ENCODE results near the gene JADE1.

Gene JADE1

GRCh38 chr4:128787509-128788311 lies 21.8 kb upstream of the JADE1 start:
- no peaks in the 10 kb centered on the region for H3K4me1 ChIP-seq (ENCODE audit: control insufficient read depth, insufficient read depth, low read length)
- H3K4me3 ChIP-seq (ENCODE audit: low read depth, low read length): no peak overlapping the region

GRCh38 chr4:128793859-128794672 lies 15.4 kb upstream of the JADE1 start:
- no peaks in the 10 kb centered on the region for H3K9me3 ChIP-seq (ENCODE audit: control insufficient read depth, insufficient read depth, low read length)
- H3K4me3 ChIP-seq (ENCODE audit: low read depth, low read length): no peak overlapping the region
- no peaks in the 10 kb centered on the region for H3K27me3 ChIP-seq (ENCODE audit: control insufficient read depth, insufficient read depth, low read length)
- no peaks in the 10 kb centered on the region for H3K4me1 ChIP-seq (ENCODE audit: control insufficient read depth, insufficient read depth, low read length)
- H3K36me3 ChIP-seq (ENCODE audit: control insufficient read depth, insufficient read depth, low read length): no peaks in the 10 kb centered on the region
- H3K9ac ChIP-seq (ENCODE audit: low read depth, low read length): no peak overlapping the region

More at GRCh38 chr4:128787509-128788311, 21.8 kb upstream of the JADE1 start:
- no peak overlapping the region for H3K9ac ChIP-seq (ENCODE audit: low read depth, low read length)
- no peaks in the 10 kb centered on the region for H3K36me3 ChIP-seq (ENCODE audit: control insufficient read depth, insufficient read depth, low read length)
- no peaks in the 10 kb centered on the region for H3K9me3 ChIP-seq (ENCODE audit: control insufficient read depth, insufficient read depth, low read length)
- no peaks in the 10 kb centered on the region for H3K27me3 ChIP-seq (ENCODE audit: control insufficient read depth, insufficient read depth, low read length)

- Histone ChIP-seq H3K9me3 (ENCODE audit: control insufficient read depth, insufficient read depth, low read length) (no peaks in the 10 kb centered on the region), H3K9ac (ENCODE audit: low read depth, low read length) (no peak overlapping the region), H3K36me3 (ENCODE audit: control insufficient read depth, insufficient read depth, low read length) (no peaks in the 10 kb centered on the region), H3K4me3 (ENCODE audit: low read depth, low read length) (no peak overlapping the region), H3K4me1 (ENCODE audit: control insufficient read depth, insufficient read depth, low read length) (peaks cover 16% of the 10 kb centered on the region), H3K27me3 (ENCODE audit: control insufficient read depth, insufficient read depth, low read length) (no peaks in the 10 kb centered on the region)
These were observed 12.6 kb upstream of the JADE1 start for GRCh38 chr4:128796934-128797333.

GRCh38 chr4:128800284-128800683 lies 9.2 kb upstream of the JADE1 start:
- Histone ChIP-seq H3K9me3 (ENCODE audit: control insufficient read depth, insufficient read depth, low read length) (no peaks in the 10 kb centered on the region), H3K4me1 (ENCODE audit: control insufficient read depth, insufficient read depth, low read length) (peaks cover 39% of the 10 kb centered on the region), H3K4me3 (ENCODE audit: low read depth, low read length) (no peak overlapping the region), H3K27me3 (ENCODE audit: control insufficient read depth, insufficient read depth, low read length) (no peaks in the 10 kb centered on the region), H3K9ac (ENCODE audit: low read depth, low read length) (no peak overlapping the region), H3K36me3 (ENCODE audit: control insufficient read depth, insufficient read depth, low read length) (no peaks in the 10 kb centered on the region)

- H3K27me3 ChIP-seq (ENCODE audit: control insufficient read depth, insufficient read depth, low read length): no peaks in the 10 kb centered on the region
- H3K9ac ChIP-seq (ENCODE audit: low read depth, low read length): no peak overlapping the region
- H3K9me3 ChIP-seq (ENCODE audit: control insufficient read depth, insufficient read depth, low read length): no peaks in the 10 kb centered on the region
- H3K4me1 ChIP-seq (ENCODE audit: control insufficient read depth, insufficient read depth, low read length): peaks cover 39% of the 10 kb centered on the region
- H3K36me3 ChIP-seq (ENCODE audit: control insufficient read depth, insufficient read depth, low read length): no peaks in the 10 kb centered on the region
- no peak overlapping the region for H3K4me3 ChIP-seq (ENCODE audit: low read depth, low read length)
These were observed 8.7 kb upstream of the JADE1 start for GRCh38 chr4:128800701-128801284.

- H3K36me3 ChIP-seq (ENCODE audit: control insufficient read depth, insufficient read depth, low read length): no peaks in the 10 kb centered on the region
- H3K9me3 ChIP-seq (ENCODE audit: control insufficient read depth, insufficient read depth, low read length): no peaks in the 10 kb centered on the region
- H3K4me1 ChIP-seq (ENCODE audit: control insufficient read depth, insufficient read depth, low read length): peaks cover 39% of the 10 kb centered on the region
- H3K9ac ChIP-seq (ENCODE audit: low read depth, low read length): peak overlapping the region; percentile 56
- no peak overlapping the region for H3K4me3 ChIP-seq (ENCODE audit: low read depth, low read length)
- no peaks in the 10 kb centered on the region for H3K27me3 ChIP-seq (ENCODE audit: control insufficient read depth, insufficient read depth, low read length)
These were observed 6.5 kb upstream of the JADE1 start for GRCh38 chr4:128802680-128803628.

GRCh38 chr4:128803783-128804182 lies 5.7 kb upstream of the JADE1 start:
- H3K9me3 ChIP-seq (ENCODE audit: control insufficient read depth, insufficient read depth, low read length): no peaks in the 10 kb centered on the region
- H3K4me1 ChIP-seq (ENCODE audit: control insufficient read depth, insufficient read depth, low read length): peaks cover 39% of the 10 kb centered on the region

GRCh38 chr4:128810331-128810870 lies 901 bp downstream of the JADE1 start:
- peaks cover 9% of the 10 kb centered on the region for H3K4me1 ChIP-seq (ENCODE audit: control insufficient read depth, insufficient read depth, low read length)
- peak overlapping the region; percentile 93 for H3K9ac ChIP-seq (ENCODE audit: low read depth, low read length)
- H3K4me3 ChIP-seq (ENCODE audit: low read depth, low read length): peak overlapping the region; percentile 91
- no peaks in the 10 kb centered on the region for H3K27me3 ChIP-seq (ENCODE audit: control insufficient read depth, insufficient read depth, low read length)
- H3K9me3 ChIP-seq (ENCODE audit: control insufficient read depth, insufficient read depth, low read length): no peaks in the 10 kb centered on the region
- H3K36me3 ChIP-seq (ENCODE audit: control insufficient read depth, insufficient read depth, low read length): no peaks in the 10 kb centered on the region

More at GRCh38 chr4:128803783-128804182, 5.7 kb upstream of the JADE1 start:
- Histone ChIP-seq H3K27me3 (ENCODE audit: control insufficient read depth, insufficient read depth, low read length) (no peaks in the 10 kb centered on the region), H3K9ac (ENCODE audit: low read depth, low read length) (peak overlapping the region; percentile 56), H3K36me3 (ENCODE audit: control insufficient read depth, insufficient read depth, low read length) (no peaks in the 10 kb centered on the region), H3K4me3 (ENCODE audit: low read depth, low read length) (no peak overlapping the region)

- no peaks in the 10 kb centered on the region for H3K9me3 ChIP-seq (ENCODE audit: control insufficient read depth, insufficient read depth, low read length)
- H3K4me3 ChIP-seq (ENCODE audit: low read depth, low read length): peak overlapping the region; percentile 91
- H3K36me3 ChIP-seq (ENCODE audit: control insufficient read depth, insufficient read depth, low read length): no peaks in the 10 kb centered on the region
- H3K4me1 ChIP-seq (ENCODE audit: control insufficient read depth, insufficient read depth, low read length): peaks cover 15% of the 10 kb centered on the region
- no peaks in the 10 kb centered on the region for H3K27me3 ChIP-seq (ENCODE audit: control insufficient read depth, insufficient read depth, low read length)
- H3K9ac ChIP-seq (ENCODE audit: low read depth, low read length): peak overlapping the region; percentile 93
These were observed 1.5 kb downstream of the JADE1 start for GRCh38 chr4:128810871-128811570.

GRCh38 chr4:128811571-128812441 lies 2.3 kb downstream of the JADE1 start:
- H3K27me3 ChIP-seq (ENCODE audit: control insufficient read depth, insufficient read depth, low read length): no peaks in the 10 kb centered on the region
- H3K36me3 ChIP-seq (ENCODE audit: control insufficient read depth, insufficient read depth, low read length): peaks cover 2% of the 10 kb centered on the region
- H3K4me3 ChIP-seq (ENCODE audit: low read depth, low read length): peak overlapping the region; percentile 91
- H3K9me3 ChIP-seq (ENCODE audit: control insufficient read depth, insufficient read depth, low read length): no peaks in the 10 kb centered on the region
- H3K9ac ChIP-seq (ENCODE audit: low read depth, low read length): peak overlapping the region; percentile 66
- H3K4me1 ChIP-seq (ENCODE audit: control insufficient read depth, insufficient read depth, low read length): peaks cover 22% of the 10 kb centered on the region
